Osteocyte (in vitro differentiated cells): ENCODE measurements around the gene PRAMEF13. TPM values are rescaled to one million over a fixed set of nuclear protein-coding genes. Genes with fewer than 3 reads are reported as not detected.
"Not testable (repeated sequence)": the region's sequence is repeated elsewhere in the genome, so short reads cannot be mapped to it uniquely, and the experiment has no call there.

Experiments used
- DNase-seq: peaks from one replicate; pipeline ENCODE4 v3.0.0; 2021; ENCODE audit warnings: mixed read lengths; ENCODE audit not compliant: unreplicated experiment; ENCODE audit errors: extremely low spot score
- H3K27ac Mint-ChIP-seq: one replicate; pipeline ENCODE4 v1.8.0; 2021; ENCODE audit warnings: mild to moderate bottlenecking, mixed read lengths; ENCODE audit not compliant: unreplicated experiment
- H3K27me3 Mint-ChIP-seq: one replicate; pipeline ENCODE4 v1.8.0; 2021; ENCODE audit warnings: mixed read lengths; ENCODE audit not compliant: unreplicated experiment
- H3K36me3 Mint-ChIP-seq: one replicate; pipeline ENCODE4 v1.8.0; 2021; ENCODE audit warnings: mixed read lengths; ENCODE audit not compliant: unreplicated experiment
- H3K4me1 Mint-ChIP-seq: one replicate; pipeline ENCODE4 v1.8.0; 2021; ENCODE audit warnings: mixed read lengths; ENCODE audit not compliant: unreplicated experiment
- H3K4me3 Mint-ChIP-seq: one replicate; pipeline ENCODE4 v1.8.0; 2021; ENCODE audit warnings: mild to moderate bottlenecking, moderate library complexity, mixed read lengths; ENCODE audit not compliant: unreplicated experiment
- H3K9me3 Mint-ChIP-seq: one replicate; pipeline ENCODE4 v1.8.0; 2021; ENCODE audit warnings: mixed read lengths; ENCODE audit not compliant: unreplicated experiment
- total RNA-seq: library from RNA; stranded (reverse); gene quantifications from 2 replicates; pipeline ENCODE4 v1.2.1, GENCODE V29; 2021

PRAMEF13 gene
- total RNA-seq, 1 donor from 2014 or later, result not detected

DNA sequence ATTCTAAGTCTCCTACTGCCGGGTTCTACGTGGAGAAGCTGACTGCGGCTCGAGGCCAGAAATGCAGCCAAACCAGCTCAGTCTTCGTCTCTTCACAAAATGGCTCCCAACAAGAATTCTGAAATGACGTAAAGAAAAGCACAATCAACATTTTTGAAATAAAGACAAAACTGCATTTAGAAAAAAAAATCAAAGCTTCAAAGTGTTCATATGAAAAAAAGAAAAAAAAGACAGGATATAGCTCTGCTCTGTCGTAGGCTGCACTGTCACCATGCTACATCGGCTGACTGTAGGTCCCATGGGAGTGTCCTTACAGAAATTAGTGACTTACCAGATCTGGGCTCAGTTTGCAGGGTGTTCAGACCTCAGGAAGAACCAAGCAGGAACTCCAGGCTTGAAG is 35.7 kb downstream of the PRAMEF13 start, which contains the start of gene HNRNPCL4:
Gene HNRNPCL4, minus strand, starts transcription at position 101 of the 400 bp plus-strand sequence. CDS start 164 bp downstream, outside the sequence.
- not testable (repeated sequence) for H3K4me3 Mint-ChIP-seq, H3K9me3 Mint-ChIP-seq, H3K27ac Mint-ChIP-seq, H3K4me1 Mint-ChIP-seq, H3K36me3 Mint-ChIP-seq, H3K27me3 Mint-ChIP-seq, DNase-seq

GRCh38 chr1:13155909-13156308 is 45.3 kb downstream of the PRAMEF13 start, which contains the start of gene PRAMEF26:
PRAMEF26 (minus strand) TSS chr1:13156009; CDS start chr1:13153095, 2,914 bp downstream.
- not testable (repeated sequence) for DNase-seq, H3K9me3 Mint-ChIP-seq, H3K27ac Mint-ChIP-seq, H3K27me3 Mint-ChIP-seq, H3K36me3 Mint-ChIP-seq, H3K4me1 Mint-ChIP-seq, H3K4me3 Mint-ChIP-seq

Other genes starting within 250 kb of the PRAMEF13 start
- gene PRAMEF27, start 144.8 kb downstream of the PRAMEF13 start, total RNA-seq, result not detected in 2 replicates
- gene HNRNPCL3, start 140.6 kb downstream of the PRAMEF13 start, total RNA-seq, result not detected in 2 replicates
- not detected in 2 replicates for gene PRAMEF25, start 130.6 kb downstream of the PRAMEF13 start, total RNA-seq
- not detected in 2 replicates for gene HNRNPCL2, start 84.6 kb downstream of the PRAMEF13 start, total RNA-seq
- gene PRAMEF26, start 45.4 kb downstream of the PRAMEF13 start, total RNA-seq, result not detected in 2 replicates
- not detected in 2 replicates for gene HNRNPCL4, start 35.8 kb downstream of the PRAMEF13 start, total RNA-seq
- not detected in 2 replicates for gene PRAMEF9, start 29.6 kb downstream of the PRAMEF13 start, total RNA-seq
- gene PRAMEF18, start 24.7 kb upstream of the PRAMEF13 start, total RNA-seq, result not detected in 2 replicates
- not detected in 2 replicates for gene PRAMEF5, start 52.8 kb upstream of the PRAMEF13 start, total RNA-seq
- not detected in 2 replicates for gene PRAMEF8, start 83.7 kb upstream of the PRAMEF13 start, total RNA-seq
- not detected in 2 replicates for gene PRAMEF33, start 102.1 kb upstream of the PRAMEF13 start, total RNA-seq
- not detected in 2 replicates for gene PRAMEF15, start 114.2 kb upstream of the PRAMEF13 start, total RNA-seq
- gene PRAMEF14, start 145.7 kb upstream of the PRAMEF13 start, total RNA-seq, result not detected in 2 replicates
- gene PRAMEF19, start 170.5 kb upstream of the PRAMEF13 start, total RNA-seq, result not detected in 2 replicates
- gene PRAMEF17, start 188.2 kb upstream of the PRAMEF13 start, total RNA-seq, result not detected in 2 replicates
- gene PRAMEF20, start 209.0 kb upstream of the PRAMEF13 start, total RNA-seq, result not detected in 2 replicates